SH-SY5Y (cell line): ENCODE data around the gene ZNF439.

Experiments
- GATA2 ChIP-seq: IDR thresholded peaks from 2 replicates; pipeline ENCODE4 v1.6.1; 2011; ENCODE audit warnings: mild to moderate bottlenecking, low read depth, low read length
- GATA3 ChIP-seq: IDR thresholded peaks from 2 replicates; pipeline ENCODE4 v1.6.1; 2011; ENCODE audit warnings: low read depth, mild to moderate bottlenecking, low read length, moderate library complexity

DNA sequence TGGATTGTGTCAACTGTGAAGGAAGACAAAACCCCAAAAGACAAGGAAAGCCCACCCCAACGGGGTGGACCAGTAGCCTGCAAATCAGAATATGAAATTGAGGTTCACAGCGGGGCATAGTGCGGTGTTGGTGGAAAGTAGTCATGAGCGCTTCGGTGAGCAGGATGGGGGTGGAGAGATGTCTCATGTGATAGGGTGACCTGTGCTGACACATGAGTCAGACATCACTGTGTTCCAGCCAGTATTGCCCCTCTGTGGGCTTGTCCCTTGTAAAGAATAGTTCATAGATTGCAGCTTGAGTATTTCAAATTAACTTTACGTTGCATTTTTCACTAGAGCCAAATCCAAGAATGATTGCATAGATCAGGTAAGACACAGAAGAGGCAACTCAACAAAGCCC is 46.3 kb downstream of the ZNF439 start:
- TF ChIP-seq GATA3 (no peak), GATA2 (no peak)
